GM21526 (cell line): Measurements from ENCODE around the gene PSPC1.

Experiments used
- ATAC-seq: cut with Tn5 transposase; IDR thresholded peaks from one replicate; pipeline ENCODE4 v1.9.1; 2021; ENCODE audit warnings: moderate library complexity; ENCODE audit not compliant: unreplicated experiment, low FRiP score

The PSPC1 gene

DNA sequence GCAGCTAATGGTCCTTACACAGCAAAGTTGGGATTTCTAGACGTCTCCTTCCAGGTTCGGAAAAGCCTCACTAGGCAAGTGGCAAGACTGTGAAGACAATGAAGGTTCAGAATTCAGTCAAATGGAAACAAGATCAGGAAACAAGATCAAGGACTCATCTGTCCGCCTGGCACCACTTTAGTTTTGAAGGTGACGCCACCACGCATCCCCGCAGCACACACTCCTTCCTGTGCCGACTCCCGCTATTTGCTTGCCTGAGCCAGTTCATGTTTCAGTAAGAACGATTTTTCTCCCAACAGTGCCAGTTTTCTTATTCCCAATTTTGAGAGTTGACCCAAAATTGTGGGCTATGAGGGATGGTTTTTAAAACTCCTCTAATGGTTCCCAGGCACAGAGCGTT lies 107.8 kb downstream of the PSPC1 start:
- ATAC-seq = no peak

DNA sequence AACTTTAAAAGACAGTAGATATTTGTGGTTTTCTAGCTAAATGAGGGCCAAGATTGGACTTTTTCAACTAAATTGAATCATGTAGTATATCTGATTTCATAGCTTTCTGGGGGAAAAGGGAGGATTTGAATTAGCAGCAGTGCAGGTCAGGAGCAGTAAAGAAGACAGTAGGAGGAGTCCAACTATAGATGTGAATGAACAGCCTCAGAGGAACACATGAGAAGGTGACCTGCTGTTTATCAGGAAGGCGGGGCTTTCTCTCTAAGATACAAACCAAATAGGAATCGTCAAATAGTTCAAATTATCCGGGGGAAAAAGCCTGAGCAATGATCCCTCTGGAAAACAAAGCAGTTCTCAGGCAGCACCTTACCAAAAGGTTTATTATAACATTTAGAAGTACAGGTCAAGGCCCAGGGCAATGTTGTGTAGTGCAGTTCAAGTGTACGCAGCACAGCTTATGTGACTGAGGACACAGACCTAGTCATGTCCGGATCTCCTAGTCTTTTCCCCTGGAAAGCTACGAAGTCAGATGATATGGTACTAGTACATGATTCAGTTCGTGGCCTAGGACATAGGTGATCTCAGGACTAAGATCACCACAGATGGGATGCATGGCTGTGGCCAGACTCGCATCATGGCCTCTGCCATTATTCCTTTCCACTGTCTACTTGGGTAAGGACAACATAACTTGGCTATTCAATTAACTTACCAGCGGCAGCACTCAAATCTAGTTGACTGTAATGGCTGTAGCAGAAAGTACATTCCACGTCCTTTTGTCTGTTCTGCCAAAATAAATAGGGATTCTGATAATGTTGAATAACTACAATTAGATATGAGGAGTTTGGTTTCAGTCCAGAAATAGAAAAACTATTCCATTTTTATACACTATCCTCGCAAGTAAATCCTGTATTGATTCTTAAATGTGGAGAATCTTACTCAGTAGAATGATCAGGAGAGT lies 109.0 kb downstream of the PSPC1 start:
- ATAC-seq = no peak

DNA sequence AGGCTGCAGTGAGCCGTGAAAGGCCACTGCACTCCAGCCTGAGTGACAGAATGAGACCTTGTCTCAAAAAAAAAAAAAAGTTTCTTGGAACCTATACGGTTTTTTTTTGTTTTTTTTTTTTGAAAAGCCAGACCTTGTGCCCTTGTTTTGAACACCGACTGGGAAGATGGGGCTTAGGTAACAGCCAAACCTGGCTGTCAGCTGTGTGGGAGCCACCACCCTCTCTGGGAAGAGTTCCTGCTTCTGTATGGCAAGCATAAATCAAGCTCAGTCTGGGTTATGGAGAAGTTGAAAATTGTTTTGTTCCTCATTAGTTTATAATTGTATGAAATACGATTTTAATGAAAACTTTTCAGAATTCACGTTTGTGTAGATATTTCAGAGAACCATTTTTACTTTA lies 109.8 kb downstream of the PSPC1 start:
- ATAC-seq = no peak

DNA sequence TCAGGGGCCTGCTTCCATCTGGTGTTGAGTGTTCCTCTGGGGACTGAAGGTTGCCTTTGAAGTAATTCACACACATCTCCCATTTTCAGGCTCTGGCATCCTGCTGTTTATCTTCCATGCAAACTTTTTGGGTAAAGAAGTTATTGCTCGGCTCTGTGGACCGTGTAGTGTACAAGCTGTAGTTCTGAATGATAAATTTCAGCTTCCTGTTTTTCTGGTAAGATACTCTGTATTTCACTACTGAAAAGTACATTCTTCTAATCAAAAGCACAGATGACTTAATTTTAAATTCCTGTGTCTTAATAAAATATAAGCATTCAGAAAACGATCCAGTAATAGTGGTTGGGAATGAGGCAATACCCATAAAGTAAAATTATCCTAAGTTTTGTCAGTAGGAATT lies 112.6 kb downstream of the PSPC1 start:
- no peak for ATAC-seq

DNA sequence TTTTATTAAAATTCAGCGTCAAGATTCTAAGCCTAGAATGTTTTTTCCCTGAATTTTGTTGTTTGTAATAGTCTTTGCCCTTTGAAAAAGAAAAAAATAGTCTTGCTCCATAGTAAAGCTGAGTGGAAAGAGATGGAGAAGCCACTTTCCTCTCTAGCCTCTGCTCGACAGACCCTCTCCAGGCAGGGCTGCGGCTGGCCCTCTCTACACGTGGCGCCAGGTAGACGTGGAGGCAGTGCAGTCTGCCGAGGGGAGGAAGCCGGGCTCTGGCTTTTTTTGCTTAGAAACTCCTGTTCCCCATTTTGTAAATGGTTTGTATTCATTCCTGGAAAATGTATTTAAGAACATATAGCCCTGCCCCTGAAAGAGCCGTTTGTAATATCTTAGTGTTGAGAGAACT lies 114.0 kb downstream of the PSPC1 start:
- ATAC-seq = no peak

DNA sequence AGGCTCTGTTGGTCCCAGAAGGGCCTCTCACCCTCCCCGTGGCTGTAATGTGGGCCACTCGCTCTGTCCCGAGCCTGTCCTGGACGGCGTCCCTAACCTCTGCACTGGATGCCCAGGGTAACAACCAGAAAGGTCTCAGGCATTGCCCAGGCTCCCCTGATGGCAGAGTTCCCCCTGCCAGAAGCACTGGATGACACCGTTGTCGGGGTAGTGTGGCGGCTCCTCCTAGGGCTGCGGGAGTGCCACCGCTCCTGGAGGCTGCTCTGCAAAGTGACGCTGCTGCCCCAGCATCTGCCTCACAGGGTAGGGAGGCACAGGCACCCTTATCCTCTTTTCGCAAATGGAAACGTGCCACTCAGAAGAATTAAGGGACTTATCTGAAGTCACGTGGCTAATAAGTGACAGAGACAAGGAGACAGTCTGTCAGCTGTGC lies 117.3 kb downstream of the PSPC1 start:
- no peak for ATAC-seq

DNA sequence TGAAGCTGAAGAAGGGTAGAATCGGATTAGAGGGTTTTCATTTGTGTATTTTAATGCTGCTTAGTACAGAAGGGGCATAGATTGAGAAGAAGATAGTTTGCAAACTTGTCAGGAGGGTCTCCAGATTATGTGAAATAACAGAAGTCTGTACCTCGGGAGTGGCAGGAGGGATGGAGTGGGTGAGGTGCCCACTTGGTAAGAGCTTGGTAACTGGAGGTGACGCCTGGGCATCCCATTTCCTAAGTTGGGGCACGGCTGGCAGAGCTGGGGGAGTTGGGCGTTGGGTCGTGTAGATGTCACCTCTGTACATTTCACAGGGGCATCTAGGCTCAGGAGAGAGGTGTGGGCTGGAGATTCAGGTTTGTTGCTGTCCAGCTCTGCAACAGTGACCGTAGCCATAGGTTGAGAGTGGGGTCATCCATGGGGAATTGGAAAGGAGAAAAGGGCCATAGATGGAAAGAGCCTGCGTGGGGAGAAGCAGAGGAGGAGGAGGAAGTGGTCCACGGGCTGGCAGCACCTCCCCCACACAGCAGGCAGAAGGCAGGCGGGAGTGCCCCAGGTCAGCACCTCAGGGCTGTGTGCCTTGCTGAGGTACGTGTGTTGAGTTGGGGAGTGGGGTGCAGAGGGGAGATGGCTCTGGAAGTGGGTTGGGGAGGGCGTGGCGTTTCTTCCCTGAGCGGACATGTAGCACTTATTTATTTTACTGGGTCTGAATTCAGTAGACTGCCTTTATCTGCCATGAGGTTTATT lies 118.1 kb downstream of the PSPC1 start:
- ATAC-seq = no peak

DNA sequence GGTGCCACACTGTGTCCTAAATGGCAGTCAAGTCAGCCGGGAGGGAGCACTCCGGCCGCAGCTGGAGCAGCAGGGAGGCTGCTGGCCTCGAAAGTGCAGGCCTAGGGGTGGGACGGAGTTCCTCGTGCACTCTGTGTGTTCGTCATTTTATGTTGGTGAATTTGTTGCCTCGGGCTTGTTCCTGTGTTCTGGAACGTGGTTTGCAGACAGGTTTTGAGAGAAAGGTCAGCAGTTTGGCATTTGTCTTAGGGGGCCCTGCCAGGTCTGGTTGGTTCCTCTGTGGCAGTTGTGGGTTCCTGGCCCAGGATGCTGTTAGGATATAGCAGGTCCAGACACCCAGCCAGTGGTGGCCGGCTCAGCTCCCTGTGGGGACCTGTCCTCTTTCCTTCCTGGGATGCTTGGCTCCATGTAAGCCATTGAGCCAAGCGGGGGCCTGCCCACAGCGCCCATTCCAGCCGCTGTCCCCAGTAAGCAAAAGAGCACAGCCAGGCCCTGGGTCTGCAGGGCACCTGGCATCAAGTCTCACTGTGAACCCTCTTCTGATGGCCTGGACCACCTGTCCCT lies 119.2 kb downstream of the PSPC1 start:
- ATAC-seq = no peak

DNA sequence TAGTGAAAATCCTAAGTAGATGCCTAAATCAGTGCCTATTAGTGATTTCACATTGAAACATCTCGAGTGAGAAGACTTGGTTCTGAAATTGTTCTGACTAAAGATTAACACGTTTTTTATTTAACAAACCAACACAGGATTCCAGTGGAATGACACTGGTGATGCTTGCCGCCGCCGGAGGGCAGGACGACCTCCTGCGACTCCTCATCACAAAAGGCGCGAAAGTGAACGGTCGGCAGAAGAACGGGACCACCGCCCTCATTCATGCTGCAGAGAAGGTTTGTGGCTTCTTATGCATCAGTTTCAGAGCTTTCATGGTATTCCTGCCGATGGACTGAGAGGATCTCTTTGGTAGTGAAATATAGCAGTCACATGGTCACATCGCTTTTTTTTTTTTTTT lies 121.2 kb downstream of the PSPC1 start:
- ATAC-seq = no peak

DNA sequence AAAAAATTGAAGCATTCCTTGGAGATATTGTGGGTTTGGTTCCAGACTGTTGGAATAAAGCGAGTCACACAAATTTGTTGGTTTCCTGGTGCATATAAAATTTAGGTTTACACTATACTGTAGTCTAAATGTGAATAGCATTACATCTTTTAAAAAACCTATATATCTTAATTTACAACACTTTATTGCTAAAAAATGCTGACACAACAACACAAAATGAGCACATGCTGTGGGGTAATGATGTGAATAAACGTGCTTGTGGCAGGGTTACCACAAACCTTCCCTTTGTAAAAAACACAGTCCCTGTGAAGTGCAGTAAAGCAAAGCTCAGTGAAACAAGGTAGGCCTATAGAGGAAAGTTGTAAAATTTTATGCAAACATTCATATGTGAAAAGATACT lies 121.6 kb downstream of the PSPC1 start:
- no peak for ATAC-seq

DNA sequence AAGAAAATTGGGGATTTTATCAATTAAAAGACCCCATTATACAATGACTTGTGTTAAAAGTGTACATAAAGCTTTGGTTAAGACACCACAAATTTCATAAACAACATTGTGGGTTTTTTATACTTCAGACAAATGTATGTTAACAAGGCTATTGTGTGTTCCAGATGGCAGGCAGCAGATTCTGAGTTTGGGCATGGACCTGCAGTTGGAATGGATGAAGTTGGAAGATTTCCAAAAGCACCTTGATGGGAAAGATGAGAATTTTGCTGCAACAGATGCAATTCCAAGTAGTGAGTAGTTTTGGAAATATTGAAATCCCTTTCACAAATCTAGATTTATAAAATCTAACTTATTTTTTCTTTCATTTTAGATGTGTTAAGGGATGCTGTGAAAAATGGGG lies 123.9 kb downstream of the PSPC1 start:
- no peak for ATAC-seq

DNA sequence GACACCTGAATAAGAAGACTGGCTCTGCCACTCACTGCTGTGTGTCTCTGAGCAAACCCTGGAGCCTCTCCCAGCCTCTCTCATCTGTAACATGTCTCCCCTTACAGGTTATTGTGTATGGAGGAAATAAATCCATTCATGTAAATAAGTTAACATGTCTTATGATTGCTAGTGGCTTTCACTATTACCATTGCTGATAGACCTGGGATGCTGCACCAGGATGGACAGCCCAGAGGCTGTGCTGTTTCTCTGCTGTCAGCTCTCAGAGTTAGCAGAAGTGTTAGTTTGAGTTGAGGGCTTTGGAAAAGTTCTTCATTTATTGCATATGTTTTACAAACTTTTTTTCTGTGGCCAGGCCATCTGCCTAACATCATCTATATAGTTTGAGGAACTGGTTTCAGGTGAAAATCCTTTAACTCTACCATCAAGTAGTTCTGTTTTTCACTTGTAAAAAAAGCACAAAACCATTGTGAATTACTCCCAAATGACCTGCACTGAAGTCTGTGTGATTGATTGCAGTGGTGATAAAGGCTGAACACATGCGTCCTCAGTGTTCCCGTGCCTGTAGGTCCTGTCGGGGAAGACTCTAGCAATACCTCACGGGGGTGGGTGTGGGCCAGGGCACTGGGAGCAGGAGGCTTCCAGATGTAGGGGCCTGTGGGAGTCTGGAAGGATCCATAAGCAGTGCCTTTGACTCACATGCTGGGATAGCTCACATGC lies 124.7 kb downstream of the PSPC1 start:
- ATAC-seq = no peak
